ENCODE measurements around the gene BBS9. TPM values are rescaled to one million over a fixed set of nuclear protein-coding genes. Genes with fewer than 3 reads are reported as not detected.

Gene BBS9
- total RNA-seq, 4 donors from 2014 or later, result 16.4 to 26.0 (median 21.4) TPM

DNA sequence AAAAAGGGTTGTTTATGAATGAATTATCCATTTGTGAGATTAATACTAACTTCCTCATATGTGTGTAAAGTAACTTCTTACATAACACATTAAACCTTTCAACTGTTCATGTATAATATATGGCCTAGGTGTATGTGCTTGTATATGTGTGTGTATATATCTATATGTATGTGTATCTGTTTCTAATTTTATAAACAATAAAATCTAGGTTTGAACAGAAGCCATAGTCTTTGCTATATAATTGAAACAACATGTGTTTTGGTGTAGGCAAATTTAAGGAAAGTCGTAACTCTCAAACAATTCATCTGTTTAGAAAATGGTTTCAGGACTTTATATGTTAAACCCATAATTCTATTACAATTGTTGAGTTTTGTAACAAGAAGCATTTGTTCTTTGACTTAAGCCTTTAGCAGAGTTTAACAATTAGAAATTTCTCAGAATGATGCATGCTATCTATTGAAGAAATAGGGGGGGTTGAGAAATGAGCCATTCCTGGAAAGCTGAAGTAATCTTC is 103.3 kb downstream of the BBS9 start:
- Histone ChIP-seq H3K4me3 (no peak overlapping the region), H3K9me3 (peaks cover 5% of the 10 kb centered on the region), H3K36me3 (no peaks in the 10 kb centered on the region), H3K27ac (no peak overlapping the region), H3K4me1 (no peaks in the 10 kb centered on the region), H3K27me3 (no peaks in the 10 kb centered on the region)
- TF ChIP-seq, protein P1, sequence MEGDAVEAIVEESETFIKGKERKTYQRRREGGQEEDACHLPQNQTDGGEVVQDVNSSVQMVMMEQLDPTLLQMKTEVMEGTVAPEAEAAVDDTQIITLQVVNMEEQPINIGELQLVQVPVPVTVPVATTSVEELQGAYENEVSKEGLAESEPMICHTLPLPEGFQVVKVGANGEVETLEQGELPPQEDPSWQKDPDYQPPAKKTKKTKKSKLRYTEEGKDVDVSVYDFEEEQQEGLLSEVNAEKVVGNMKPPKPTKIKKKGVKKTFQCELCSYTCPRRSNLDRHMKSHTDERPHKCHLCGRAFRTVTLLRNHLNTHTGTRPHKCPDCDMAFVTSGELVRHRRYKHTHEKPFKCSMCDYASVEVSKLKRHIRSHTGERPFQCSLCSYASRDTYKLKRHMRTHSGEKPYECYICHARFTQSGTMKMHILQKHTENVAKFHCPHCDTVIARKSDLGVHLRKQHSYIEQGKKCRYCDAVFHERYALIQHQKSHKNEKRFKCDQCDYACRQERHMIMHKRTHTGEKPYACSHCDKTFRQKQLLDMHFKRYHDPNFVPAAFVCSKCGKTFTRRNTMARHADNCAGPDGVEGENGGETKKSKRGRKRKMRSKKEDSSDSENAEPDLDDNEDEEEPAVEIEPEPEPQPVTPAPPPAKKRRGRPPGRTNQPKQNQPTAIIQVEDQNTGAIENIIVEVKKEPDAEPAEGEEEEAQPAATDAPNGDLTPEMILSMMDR (IDR thresholded peaks at IDR 0.05), result no peak
- TF ChIP-seq EP300 (IDR thresholded peaks at IDR 0.05) (no peak), POLR2AphosphoS5 (IDR thresholded peaks at IDR 0.05) (no peak), POLR2A (IDR thresholded peaks at IDR 0.05) (no peak)
- no peak for DNase-seq (ENCODE audit: low spot score in 2 of 2)
- WGBS, result 91% methylated on average over 1 of the region's 1 CpG

DNA sequence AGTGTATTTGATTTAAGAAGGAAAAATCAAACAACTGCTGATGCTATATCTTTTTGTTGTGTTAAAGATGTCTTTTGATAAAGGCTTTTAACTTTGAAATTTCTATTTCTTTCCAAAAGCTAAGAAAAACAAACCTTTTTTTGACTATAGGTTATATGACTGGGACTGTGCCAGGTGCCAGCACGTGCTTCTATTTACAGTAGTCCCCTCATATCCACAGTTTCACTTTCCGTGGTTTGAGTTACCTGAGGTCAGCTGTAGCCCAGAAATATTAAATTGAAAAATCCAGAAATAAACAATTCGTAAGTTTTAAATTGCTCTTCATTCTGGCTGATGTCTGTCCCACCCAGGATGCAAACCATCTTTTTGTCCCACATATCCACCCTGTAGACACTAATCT is 104.3 kb downstream of the BBS9 start:
- no peak for DNase-seq (ENCODE audit: low spot score in 2 of 2)
- no peaks in the 10 kb centered on the region for H3K36me3 ChIP-seq
- H3K27ac ChIP-seq, result no peak overlapping the region
- WGBS, result 86% methylated on average over 3 of the region's 3 CpGs
- H3K27me3 ChIP-seq, result no peaks in the 10 kb centered on the region
- H3K4me1 ChIP-seq, result no peaks in the 10 kb centered on the region
- no peak overlapping the region for H3K4me3 ChIP-seq
- H3K9me3 ChIP-seq, result peaks cover 5% of the 10 kb centered on the region
- no peak for TF ChIP-seq POLR2AphosphoS5 (IDR thresholded peaks at IDR 0.05)
- no peak for TF ChIP-seq POLR2A (IDR thresholded peaks at IDR 0.05)
- TF ChIP-seq, protein P1 (IDR thresholded peaks at IDR 0.05), result no peak
- no peak for TF ChIP-seq EP300 (IDR thresholded peaks at IDR 0.05)

DNA sequence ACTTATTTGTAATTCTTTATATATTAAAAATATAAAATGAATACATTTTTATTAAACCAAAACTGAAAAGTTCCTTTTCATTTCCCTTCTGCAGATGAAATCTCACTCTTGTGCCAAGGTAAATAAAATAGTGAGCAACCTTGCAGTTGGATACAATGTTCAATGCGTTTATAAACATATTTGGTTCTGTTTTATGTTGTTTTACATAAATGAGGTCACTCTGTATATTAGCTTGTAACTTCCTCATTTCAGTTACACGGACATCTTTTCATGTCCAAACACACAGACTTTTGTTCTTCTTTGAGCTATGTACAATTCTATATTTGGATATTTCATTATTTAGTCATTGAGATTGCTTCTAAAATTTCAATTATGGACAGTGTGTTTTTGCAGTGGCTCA is 107.7 kb downstream of the BBS9 start:
- 70% methylated on average over 2 of the region's 2 CpGs for WGBS
- DNase-seq (ENCODE audit: low spot score in 2 of 2), result no peak
- no peak overlapping the region for H3K4me3 ChIP-seq
- no peaks in the 10 kb centered on the region for H3K4me1 ChIP-seq
- no peak overlapping the region for H3K27ac ChIP-seq
- no peaks in the 10 kb centered on the region for H3K9me3 ChIP-seq
- no peak for TF ChIP-seq EP300 (IDR thresholded peaks at IDR 0.05)
- H3K36me3 ChIP-seq, result no peaks in the 10 kb centered on the region
- H3K27me3 ChIP-seq, result no peaks in the 10 kb centered on the region

DNA sequence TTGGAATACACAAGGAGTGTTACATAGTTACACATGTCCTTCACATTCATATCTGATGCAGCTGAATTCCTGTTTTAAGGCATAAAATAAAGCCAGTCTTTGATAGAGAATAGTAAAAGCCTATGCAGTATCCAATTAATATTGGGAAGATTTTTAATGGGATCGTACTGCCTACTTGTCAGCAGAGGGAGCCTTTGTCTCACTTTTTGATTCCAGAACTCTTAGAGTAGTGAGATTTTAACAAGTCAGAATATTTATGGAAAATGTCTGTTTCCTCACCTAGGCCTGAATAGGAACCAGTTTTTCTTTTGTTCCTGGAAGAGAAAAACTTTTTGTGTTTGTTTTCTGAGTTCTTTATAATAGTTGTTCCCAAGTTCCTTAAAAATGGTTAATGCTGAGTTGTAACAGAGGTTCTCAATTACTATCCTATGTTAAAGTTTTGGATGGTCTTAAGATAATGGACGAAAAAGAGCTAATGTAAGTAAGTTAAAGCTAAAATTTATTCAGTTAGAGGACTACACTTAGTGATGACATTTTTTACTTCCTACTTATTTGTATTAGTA is 114.0 kb downstream of the BBS9 start:
- no peak overlapping the region for H3K4me3 ChIP-seq
- H3K27ac ChIP-seq, result no peak overlapping the region
- no peaks in the 10 kb centered on the region for H3K36me3 ChIP-seq
- H3K4me1 ChIP-seq, result no peaks in the 10 kb centered on the region
- no peak for DNase-seq (ENCODE audit: low spot score in 2 of 2)
- no peaks in the 10 kb centered on the region for H3K9me3 ChIP-seq
- H3K27me3 ChIP-seq, result no peaks in the 10 kb centered on the region
- 48% methylated on average over 2 of the region's 2 CpGs for WGBS
- TF ChIP-seq POLR2AphosphoS5 (IDR thresholded peaks at IDR 0.05) (no peak), POLR2A (IDR thresholded peaks at IDR 0.05) (no peak), EP300 (IDR thresholded peaks at IDR 0.05) (no peak)
- TF ChIP-seq, protein P1 (IDR thresholded peaks at IDR 0.05), result peak; percentile 14 to 51

DNA sequence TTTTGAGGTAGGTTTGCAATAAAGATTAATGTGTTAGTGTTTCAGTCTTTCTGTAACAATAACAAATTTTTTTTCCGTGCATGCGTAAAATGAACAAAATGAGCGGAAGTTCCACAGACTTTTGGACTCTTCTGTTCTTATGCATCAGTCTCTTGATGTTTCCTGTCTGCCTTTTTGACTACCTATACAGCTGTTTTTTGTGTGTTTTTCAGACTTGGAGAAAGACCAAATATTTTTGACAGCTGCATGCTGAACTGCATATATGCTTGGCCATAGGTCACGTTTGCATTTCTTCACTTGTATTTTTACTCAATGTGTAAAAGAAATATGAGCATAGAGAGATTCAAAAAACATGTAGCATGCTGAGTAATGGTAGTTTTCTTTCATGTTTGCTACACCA is 119.3 kb downstream of the BBS9 start:
- H3K27ac ChIP-seq, result no peak overlapping the region
- WGBS, result 89% methylated on average over 4 of the region's 4 CpGs
- no peaks in the 10 kb centered on the region for H3K9me3 ChIP-seq
- DNase-seq (ENCODE audit: low spot score in 2 of 2), result no peak
- no peak for TF ChIP-seq POLR2AphosphoS5 (IDR thresholded peaks at IDR 0.05)
- no peak for TF ChIP-seq EP300 (IDR thresholded peaks at IDR 0.05)
- no peak for TF ChIP-seq POLR2A (IDR thresholded peaks at IDR 0.05)
- TF ChIP-seq, protein P1 (IDR thresholded peaks at IDR 0.05), result no peak
- H3K4me1 ChIP-seq, result no peaks in the 10 kb centered on the region
- no peak overlapping the region for H3K4me3 ChIP-seq
- no peaks in the 10 kb centered on the region for H3K27me3 ChIP-seq
- no peaks in the 10 kb centered on the region for H3K36me3 ChIP-seq

DNA sequence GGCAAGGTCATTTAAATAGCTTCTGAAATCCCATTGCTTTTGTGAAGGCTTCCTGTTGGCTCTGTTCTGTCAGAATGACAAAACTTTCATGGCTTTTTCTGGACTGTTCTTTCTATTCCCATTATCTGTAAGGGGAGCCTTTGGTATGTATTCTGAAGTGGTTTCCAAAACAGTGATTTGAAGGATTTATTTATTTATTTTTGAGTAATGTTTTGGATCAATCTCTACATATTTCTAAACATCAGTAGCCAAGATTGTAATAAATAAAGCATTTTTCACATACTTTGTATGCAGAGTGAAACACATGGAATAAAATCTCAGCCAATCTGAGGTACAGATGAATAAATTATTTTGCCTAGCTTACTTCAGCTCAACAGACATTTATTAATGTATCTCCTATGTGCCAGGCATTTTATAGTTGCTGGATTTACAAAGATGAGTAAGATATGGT is 121.1 kb downstream of the BBS9 start:
- no peak for DNase-seq (ENCODE audit: low spot score in 2 of 2)
- no peaks in the 10 kb centered on the region for H3K27me3 ChIP-seq
- TF ChIP-seq, protein P1 (IDR thresholded peaks at IDR 0.05), result no peak
- TF ChIP-seq POLR2A (IDR thresholded peaks at IDR 0.05), result no peak
- no peak for TF ChIP-seq POLR2AphosphoS5 (IDR thresholded peaks at IDR 0.05)
- no peak for TF ChIP-seq EP300 (IDR thresholded peaks at IDR 0.05)
- H3K36me3 ChIP-seq, result no peaks in the 10 kb centered on the region
- H3K4me3 ChIP-seq, result no peak overlapping the region
- no peaks in the 10 kb centered on the region for H3K9me3 ChIP-seq
- H3K4me1 ChIP-seq, result no peaks in the 10 kb centered on the region
- no peak overlapping the region for H3K27ac ChIP-seq

All from suprapubic skin (tissue), 4 donors.